NCI-H2196 treated with DMSO at 0.1 percent for 48 hours (cell line): ENCODE measurements around the gene RCAN2.

Source experiments
- DNase-seq: peaks from one replicate; lab custom pipeline; 2025; ENCODE audit not compliant: unreplicated experiment; lab: John Stamatoyannopoulos, UW

Gene RCAN2

DNA sequence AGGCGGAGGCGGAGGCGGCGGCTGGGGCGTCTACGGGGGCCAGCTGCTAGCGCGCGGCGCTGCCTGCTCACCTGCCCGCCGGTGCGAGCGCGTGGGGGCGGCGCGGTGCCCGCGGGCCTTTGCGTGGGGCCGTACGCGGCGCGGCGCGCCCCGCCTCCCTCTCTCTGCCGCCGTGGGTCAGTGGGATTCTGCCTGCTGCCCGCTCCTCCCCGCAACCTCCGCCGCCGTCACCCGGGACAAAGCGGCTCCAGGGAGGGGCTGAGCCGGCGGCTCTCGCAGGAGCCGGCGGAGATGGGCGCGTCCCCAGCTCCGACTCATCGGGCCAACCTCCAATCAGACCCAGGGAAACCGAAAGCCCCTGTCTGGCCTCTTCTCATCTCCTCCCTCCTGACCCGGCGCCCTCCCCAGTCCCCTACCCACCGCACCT lies at the start of gene RCAN2:
Gene RCAN2 (minus strand): TSS at position 249 of the 427 bp plus-strand sequence.
- DNase-seq = no peak

DNA sequence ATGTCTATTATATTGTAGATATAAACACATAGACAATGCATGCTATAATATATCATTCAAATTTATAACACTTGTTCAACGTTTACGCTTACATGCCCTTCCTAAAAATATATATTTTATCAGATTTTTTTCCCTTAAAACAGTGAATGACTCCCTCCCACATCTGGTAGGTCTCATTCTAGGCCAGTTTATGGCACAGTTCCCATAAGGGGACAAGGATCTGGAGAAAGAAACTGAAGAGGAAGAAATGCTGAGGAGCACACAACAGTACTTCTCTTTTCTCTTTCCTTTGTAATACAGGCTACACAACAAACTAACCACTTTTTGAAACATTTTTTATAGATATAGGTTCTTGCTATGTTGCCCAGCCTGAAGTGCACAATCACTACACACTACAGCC lies 48.6 kb upstream of the RCAN2 start:
- no peak for DNase-seq

DNA sequence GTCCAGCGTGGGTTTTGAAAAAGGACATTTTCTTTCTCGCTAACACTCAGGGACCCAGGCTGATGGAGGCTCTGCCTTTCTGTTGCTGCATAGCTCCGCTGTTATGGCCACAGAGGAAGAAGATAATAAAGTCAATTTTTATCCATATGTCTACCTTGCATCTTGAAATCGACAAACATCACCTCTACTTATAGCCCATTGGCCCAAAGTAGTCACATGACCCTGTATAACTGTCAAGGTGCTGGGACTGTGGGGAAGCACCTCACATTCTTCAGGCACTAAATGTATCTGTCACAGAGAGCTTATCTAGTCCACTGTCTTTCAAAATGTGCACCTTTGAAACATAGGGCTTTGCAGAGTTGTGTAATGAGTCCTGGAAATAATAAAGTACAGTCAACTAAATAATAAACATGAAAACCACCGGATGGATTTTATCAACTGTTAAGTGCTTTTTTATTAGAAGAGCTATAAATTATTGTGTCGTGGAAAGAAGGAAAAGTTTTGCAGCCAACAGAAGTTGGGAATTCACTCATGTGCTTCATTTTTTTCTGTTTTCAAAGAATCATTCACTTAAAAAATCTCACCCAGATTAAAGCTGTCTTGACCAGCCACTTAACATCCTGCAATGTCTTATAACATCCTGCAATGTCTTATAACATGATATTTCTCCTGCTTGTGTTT lies 47.7 kb upstream of the RCAN2 start:
- no peak for DNase-seq

DNA sequence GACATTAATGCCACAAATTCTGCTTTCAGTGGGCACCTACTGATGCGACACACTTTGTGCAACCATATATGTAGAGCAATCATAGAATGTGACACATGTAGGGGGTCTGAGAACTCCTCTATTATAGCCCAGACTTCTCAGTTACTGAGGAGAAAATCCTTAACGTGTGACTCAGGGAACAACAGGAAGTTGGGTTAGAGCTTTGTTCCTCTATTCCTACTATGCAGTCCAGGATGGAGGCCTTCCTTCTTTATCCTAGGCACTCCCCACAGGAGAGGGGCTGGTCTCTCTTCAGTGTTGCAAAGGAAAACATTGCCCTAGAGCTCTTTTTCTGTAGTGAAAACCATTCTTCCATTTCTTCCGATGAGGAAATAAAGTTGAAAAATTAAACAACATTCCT lies 39.6 kb upstream of the RCAN2 start:
- no peak for DNase-seq

DNA sequence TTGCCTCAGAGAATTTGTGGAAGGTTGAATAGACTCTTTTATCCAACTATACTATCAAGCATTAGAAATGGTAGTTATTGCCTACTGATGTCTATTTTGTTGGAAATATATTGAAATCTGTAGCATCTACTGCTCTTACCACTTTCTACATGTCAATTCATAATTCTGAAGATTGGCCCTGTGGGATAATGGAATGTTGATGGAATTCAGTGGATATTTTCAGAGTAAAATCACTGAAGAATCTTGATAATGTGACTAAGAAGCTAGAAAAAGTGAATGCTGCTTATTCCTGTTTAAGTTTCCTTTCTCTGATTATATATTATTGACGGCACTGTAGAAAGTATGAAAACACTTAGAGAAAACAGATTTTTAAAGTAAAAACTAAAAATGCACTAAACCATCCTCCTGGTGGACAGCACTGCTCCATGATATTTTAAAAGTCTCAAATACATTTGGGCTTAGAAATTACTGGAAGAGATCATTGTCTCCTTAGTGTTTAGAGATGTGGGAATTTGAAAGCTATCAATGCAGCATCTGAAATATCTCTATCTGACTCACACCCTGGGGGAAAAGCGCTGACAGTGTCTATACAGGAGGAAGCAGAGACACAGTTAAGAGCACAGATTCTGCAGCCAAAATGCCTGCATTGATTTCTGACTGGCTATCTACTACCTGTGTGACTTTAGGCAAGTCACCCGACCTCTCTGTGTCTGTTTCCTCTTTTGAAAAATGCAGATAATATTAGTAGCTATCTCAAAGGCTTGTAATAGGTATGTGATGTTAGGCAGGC lies 37.9 kb upstream of the RCAN2 start:
- no peak for DNase-seq

DNA sequence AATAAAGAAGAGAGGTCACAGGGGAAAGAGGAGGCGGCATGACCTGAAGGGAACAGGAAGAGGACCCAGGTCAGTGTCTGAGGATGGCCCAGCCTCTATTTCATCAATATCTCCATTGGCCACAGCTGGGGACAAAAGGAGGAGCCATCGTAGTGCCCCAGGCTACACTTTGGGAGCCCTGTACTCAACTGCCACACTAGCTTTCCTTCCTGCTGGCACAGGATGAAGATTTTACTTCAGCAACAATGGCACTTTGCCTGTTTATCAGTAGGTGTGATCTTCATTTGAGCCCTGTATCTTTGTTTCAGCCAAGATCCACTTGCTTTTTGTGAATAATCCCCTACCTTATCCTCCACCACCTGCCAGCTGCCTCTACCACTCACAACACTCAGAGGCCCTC lies 35.4 kb upstream of the RCAN2 start:
- no peak for DNase-seq

DNA sequence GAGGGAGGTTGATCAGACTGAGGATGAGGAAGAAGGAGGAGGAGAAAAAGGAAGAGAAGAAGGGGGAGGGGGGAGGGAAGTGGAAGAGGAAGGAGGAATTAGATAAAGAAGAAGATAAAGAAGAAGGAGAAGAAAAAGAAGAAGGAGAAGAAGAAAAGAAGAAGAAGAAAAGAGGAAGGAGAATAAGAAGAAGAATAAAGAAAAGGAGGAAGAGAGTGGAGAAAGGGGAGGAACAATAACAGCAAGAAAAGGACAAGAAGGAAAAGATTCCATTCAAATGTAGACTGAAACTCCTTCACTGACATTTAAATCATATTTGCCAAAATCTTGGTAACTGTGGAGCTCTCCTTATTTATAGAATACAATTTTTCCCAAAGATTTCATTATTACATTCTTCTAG lies 34.3 kb upstream of the RCAN2 start:
- DNase-seq = no peak

DNA sequence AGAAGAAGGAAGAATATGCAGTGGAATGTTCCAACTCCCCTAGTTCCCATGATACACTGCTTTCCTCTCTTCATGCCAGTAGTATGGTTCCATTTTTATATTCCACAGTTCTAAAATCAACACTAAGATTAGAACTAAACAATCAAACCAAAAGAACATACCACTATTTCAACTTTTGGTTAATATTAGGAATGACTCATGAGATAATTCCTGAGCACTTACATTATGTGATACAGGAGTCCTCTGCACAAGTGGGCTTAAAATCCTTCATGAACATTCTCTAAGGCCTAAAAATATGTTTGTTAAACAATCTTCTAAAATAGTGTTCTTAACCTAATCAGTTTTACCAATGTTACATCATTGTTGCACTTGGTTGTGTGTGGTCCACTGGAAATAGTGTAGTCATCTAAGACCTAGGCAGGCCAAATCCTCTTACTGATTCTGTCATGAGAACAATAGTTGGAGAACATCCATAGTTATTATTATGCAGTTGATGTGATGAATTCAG lies 30.3 kb upstream of the RCAN2 start:
- no peak for DNase-seq

DNA sequence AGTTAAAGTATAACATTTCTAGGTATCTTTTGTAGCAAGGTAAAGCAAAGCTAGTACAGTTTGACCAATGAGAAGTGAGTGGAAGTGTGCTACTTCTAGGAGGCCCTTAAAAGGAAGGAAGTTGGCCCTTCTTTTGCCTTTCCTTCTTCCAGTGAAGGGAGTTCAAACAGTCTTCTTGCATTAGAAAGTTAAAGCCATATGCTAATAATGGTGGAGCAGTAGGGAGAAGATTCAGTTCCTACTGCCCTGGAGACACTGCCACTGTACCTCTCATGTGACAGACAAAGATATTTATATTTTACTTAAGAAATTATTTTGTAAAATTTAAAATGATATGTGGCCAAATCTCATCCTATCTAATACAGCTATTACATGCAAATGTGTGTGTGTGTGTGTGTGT lies 26.0 kb upstream of the RCAN2 start:
- DNase-seq = no peak

DNA sequence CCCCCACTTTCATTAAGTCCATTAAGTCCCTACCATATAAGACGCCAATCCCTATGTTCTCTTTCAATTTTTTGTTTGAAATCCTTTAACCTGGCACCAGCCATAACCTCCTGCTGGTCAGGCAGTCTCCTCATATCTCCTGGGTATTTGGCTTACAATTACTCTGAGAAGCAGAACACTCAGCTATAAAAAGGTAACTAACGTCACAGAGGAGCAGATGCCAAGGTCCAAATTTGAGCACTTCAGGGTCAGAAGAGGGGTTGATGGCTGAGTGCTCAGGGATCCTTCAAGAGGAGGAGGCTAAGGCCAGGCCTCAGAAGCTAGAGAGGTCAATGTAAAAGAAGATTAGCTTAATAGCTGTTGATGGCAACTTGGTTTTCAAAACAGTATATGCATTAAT lies 22.3 kb upstream of the RCAN2 start:
- DNase-seq = no peak

DNA sequence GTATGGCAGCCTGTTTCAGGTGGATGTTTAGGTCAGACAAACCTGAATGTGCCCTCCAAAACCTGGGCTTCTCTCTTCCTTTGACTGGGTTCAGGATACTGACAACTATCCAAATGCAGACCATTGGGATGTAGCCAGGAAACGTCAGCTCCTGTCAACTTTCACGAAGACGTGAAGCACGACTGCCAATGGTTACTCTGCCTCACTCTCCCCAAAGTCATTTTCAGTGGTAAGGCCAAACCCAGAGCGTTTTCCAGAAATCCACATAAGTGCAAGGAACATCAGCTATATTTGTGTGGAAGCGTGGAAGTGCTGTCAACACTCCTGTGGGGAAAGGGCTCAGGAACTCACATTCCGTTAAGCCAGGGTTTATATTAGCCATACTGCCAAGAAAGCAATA lies 20.1 kb upstream of the RCAN2 start:
- DNase-seq = no peak

DNA sequence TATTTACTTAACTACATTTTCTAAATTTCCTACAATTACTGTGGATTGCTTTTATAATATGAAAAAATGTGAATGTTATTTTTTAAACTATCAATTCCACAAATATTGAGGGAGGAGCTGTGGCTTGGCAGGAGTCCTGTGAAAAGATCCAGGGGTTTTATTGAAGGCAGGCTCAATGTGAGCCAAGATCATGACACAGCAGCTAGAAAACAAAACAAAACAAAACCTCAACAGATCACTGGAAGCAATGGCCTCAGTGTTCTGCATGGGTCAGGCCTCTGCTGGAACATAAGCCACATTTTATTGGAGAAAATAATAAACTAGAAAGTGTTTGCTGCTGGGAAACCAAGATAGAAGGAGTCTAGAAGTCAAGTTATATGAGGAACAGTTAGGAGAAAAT lies 19.4 kb upstream of the RCAN2 start:
- no peak for DNase-seq

DNA sequence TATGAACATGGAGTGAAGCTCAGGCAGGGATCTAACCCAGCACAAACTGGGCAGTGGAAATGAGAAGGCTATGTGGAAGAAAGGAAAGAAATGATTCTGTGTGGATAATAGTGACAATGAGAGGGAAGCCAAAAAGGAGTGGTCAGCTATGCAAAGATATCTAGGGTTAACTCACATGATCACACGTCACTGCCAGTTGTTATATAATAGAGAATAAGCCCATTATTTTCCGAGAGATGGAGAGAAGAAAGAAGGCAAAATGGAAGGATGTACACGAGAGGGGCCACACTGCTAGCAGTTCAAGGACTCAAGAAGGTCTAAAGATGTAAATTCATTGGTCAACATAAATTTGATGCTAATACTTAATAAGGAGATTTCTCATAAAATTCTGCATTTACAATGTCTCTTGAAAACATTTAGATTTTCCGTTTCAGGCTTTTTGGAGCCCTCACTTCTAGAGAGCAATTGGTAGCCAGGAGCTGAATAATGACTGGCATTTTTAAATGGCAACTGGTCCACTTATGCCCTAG lies 18.8 kb upstream of the RCAN2 start:
- DNase-seq = no peak

DNA sequence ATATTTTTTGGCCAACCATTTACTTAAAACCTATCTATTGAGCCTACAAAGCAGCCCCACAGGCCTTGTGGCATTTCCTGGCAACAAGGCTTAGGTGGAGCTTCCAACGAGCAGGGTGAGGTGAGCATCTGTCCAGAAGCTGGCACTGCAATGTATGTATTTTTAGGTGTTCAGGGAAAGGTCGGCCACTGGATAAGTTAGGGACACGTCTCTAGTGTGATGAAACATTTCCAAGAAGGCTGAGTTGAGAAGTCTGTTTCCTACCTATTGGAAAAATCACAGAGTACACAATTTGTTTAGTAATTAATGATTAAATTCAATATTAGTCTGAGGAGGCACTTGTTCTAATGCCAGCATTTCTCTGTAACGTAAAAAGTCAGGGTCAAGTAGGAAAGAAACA lies 17.8 kb upstream of the RCAN2 start:
- no peak for DNase-seq

DNA sequence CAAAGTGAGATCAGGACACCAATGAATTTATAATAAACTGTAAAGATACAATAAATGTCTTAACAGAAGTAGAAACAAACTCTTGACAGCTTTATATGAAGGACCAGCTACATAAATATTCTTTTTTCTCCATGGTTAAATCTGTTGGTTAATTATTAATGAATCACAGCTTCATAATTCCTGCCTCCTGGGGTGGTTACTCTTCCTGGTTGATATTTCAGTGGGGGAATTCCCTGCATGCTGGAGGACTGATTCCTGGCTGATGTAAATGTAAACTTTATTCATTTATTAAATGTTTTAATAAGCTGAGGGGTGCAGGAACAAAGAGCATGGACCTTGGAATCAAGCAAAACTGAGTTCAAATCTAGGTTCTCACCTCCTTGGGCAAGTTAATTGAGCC lies 16.2 kb upstream of the RCAN2 start:
- DNase-seq = no peak

DNA sequence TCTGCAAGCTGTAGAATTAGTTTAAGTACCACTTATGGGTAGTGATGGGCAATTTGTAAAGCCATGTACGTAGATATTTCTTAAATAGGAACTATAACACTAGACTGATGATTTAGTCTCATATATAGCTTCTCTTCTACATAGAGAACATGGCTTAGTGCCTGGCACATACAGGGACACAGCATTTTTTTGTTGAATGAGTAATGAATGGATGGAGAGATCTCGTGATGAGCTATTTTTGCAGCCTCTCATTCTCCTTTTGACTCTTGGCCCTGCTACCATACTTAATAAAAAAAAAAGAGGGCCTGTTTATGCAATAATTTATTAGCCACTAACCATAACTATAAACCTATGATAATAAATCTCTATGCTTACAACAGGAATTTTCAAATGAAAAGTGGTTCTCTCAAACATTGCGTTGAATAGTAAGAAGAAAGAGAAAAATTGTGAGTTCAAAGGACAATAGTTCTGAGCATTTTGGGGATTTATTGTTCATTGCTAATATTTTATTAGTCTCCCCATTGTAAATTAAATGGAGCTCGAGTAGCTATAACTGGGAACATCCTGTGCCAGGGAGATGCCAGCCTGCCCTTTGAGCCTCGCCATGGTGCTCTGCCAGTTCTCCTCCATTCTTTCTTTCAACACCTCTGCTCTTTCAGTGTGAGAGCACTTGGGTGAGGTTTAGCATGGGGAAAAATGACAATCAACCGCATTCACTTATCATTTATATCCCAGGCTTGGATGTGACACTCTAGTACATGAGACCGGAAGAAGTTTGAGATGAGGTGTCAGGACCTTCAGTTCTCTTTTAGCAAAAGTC lies 14.7 kb upstream of the RCAN2 start:
- DNase-seq = no peak

DNA sequence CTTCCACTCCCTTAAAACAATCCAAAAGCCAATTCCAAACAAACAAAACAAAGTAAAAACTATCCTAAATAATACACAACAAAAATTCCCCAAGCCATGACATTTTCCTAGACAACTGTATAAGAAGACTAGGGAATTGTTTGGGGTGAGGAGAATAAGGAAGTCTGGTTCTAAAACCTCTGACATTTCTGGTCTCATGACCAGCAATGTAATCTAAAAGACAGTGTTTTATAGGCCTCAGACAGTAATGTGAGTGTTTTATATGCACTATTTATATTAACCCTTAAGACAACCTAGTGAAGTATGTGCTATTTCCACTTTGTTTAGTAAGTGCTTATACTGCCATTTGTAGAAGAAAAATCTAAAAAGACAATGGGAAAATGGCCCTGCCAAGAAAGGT lies 13.0 kb upstream of the RCAN2 start:
- DNase-seq = no peak

DNA sequence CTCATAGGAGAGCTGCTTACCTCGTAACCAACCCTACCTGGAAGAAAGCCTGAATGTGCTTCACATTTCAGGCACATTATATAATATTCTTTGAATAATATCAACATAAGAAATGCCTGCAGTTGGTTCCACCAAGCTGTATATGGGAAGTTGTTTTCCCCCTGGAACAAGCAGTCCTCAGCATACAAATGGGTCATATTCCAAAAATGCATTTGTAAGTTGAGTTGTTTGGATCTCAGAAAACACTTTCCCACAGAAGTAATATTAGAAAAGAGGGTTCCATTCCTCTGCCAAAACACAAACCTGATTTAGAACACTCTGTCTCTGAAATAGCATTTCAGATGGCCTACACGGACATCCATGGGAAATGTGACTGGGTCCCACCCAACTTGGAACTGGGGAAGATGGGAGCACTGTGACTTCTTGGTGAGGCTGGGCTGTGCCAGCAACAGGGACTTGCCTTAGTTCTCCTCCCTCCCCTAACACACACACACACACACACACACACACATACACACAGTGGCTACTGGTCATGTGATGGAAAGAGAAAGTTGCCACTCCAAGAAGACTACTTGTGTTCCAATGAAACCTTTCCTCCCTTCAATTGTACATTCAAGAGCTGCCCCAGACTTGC lies 11.4 kb upstream of the RCAN2 start:
- no peak for DNase-seq

DNA sequence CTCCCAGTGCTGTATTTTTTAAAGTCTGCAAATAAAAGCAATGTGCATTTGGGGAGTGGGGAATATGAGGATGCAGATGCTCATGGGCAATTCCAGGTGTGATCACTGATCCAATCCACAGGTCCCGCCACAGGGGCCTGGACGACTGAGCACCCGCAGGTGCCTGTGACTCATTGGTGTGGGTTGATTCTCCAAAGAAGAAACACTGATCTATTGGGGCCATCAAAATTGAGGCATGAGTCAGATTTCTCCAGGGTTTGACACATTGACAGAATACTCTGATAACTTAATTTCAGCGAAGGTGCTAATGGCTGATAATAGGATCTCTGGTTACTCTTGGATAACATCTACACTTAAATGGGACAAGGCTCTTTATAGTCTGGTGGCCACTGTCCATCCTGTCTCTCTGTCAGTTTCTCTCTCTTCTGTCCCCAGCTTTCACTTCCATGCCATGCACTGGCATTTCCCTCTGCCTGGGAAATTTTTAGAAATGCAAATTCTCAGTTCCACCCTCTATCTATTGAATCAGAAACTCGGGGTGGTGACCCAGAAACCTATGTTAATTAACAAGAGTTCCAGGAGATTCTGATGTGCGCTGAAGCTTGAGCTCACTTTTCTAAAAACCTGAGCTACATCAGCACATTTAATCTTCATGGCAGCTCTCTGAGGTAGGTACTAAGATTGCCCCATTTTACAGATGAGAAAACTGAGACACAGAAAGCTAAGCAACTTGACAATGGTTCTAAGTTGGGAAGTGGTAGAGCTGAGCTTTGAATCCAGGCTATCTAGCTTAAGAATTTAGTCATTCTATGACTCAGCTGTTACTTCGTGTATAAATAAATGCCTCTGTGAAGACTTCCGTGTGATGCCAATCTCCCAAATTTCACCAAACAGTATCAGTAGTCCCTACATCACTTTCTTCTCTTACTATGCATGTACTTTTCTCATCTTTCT lies 10.2 kb upstream of the RCAN2 start:
- no peak for DNase-seq

DNA sequence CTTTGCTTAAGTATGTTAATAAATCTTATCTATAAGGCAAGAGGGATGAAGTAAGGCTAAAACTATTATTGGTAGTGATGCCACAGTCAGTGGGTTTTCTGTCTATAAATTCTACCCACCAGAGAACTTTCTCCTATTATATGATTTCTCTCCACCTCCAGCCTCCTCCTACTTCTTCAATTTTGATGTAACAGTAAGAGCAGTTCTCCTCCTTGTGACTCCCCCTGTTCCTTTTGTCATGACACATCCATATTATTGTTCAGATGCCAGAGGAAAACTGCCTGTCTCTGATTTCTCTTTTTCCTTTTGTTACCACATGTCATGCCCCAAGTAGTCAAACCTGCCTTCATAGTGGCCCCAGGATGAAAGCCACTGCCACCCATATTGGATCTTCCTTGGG lies 9.1 kb upstream of the RCAN2 start:
- DNase-seq = no peak
